Bone marrow (tissue), 2 donors: Measurements from ENCODE around the gene NXN.
"Not testable (repeated sequence)": the region's sequence is repeated elsewhere in the genome, so short reads cannot be mapped to it uniquely, and the experiment has no call there.

Source experiments
- DNase-seq, 2 donors: peaks; one replicate each; lab custom pipeline; 2025; lab: John Stamatoyannopoulos, UW

The NXN gene

GRCh38 chr17:773467-774312, 205.9 kb downstream of the NXN start:
- DNase-seq, result no peak

- DNase-seq, result no peak
Measured at GRCh38 chr17:773016-773415, 206.6 kb downstream of the NXN start.

- DNase-seq, result no peak
Measured at GRCh38 chr17:767076-767475, 212.5 kb downstream of the NXN start.

- no peak for DNase-seq
Measured at GRCh38 chr17:760371-760770, 219.2 kb downstream of the NXN start.

- DNase-seq, result no peak
Measured at GRCh38 chr17:759964-760363, 219.6 kb downstream of the NXN start.

- DNase-seq, result not testable (repeated sequence)
Measured at GRCh38 chr17:756010-756567, 223.5 kb downstream of the NXN start.

GRCh38 chr17:755319-755961, 224.1 kb downstream of the NXN start:
- DNase-seq, result not testable (repeated sequence)

- DNase-seq, result no peak
Measured at GRCh38 chr17:753418-753817, 226.2 kb downstream of the NXN start.

- DNase-seq, result peak in 1 of 2 donors; percentile 26
Measured at GRCh38 chr17:752620-753219, 226.9 kb downstream of the NXN start.

- peak; percentile 74 to 96 for DNase-seq
Measured at GRCh38 chr17:752002-752619, 227.5 kb downstream of the NXN start, which contains the start of gene GEMIN4. GEMIN4 (minus strand) TSS chr17:752264; CDS start chr17:752142, 122 bp downstream.

- DNase-seq, result no peak
Measured at GRCh38 chr17:751269-752001, 228.1 kb downstream of the NXN start.

- no peak for DNase-seq
Measured at GRCh38 chr17:750431-751037, 229.0 kb downstream of the NXN start.

- not testable (repeated sequence) for DNase-seq
Measured at GRCh38 chr17:749359-749758, 230.2 kb downstream of the NXN start.
